GM12878 (cell line): ENCODE data around the gene ATP6V0A4.
"Not testable (repeated sequence)": the region's sequence is repeated elsewhere in the genome, so short reads cannot be mapped to it uniquely, and the experiment has no call there.

Experiments used
- CEBPB ChIP-seq, 2 experiments: fragments of 150-350 bp in 1 of 2; IDR thresholded peaks; 2 replicates each; pipeline ENCODE4 v1.6.1; 2012 to 2014; ENCODE audit warnings: low read depth in 2 of 2, low read length in 2 of 2, borderline replicate concordance in 1 of 2, inconsistent platforms in 1 of 2
- ESRRA ChIP-seq: IDR thresholded peaks from 2 replicates; pipeline ENCODE4 v1.6.1; 2012; ENCODE audit warnings: mild to moderate bottlenecking, low read length, improper control_type of control experiment
- GATAD2B ChIP-seq: fragments of 450-650 bp; conservative IDR thresholded peaks from 2 replicates; pipeline ENCODE4 v1.6.1; 2017; ENCODE audit warnings: low read depth, mild to moderate bottlenecking, moderate library complexity
- HDAC6 ChIP-seq: fragments of 200-600 bp; sonication (generic); IDR thresholded peaks from one replicate; pipeline ENCODE4 v1.8.0; 2017; ENCODE audit warnings: antibody characterized with exemption; ENCODE audit not compliant: unreplicated experiment
- POLR2A ChIP-seq: IDR thresholded peaks from 2 replicates; pipeline ENCODE4 v1.6.1; 2011; ENCODE audit warnings: low read depth, mild to moderate bottlenecking, low read length
- RAD51 ChIP-seq: fragments of 450-650 bp; IDR thresholded peaks from 2 replicates; pipeline ENCODE4 v1.6.1; 2016; ENCODE audit warnings: moderate library complexity, mild to moderate bottlenecking, inconsistent platforms
- SMARCA5 ChIP-seq: fragments of 450-650 bp; IDR thresholded peaks from 2 replicates; pipeline ENCODE4 v1.6.1; 2017; ENCODE audit warnings: mild to moderate bottlenecking
- TCF7 ChIP-seq: IDR thresholded peaks from 2 replicates; pipeline ENCODE4 v1.6.1; 2014; ENCODE audit warnings: antibody characterized with exemption, borderline replicate concordance
- YY1 ChIP-seq: IDR thresholded peaks from 2 replicates; pipeline ENCODE4 v1.6.1; 2011; ENCODE audit warnings: low read depth, mild to moderate bottlenecking, low read length
- TF ChIP-seq, protein P1 (sequence below), 3 experiments: IDR thresholded peaks in 2 of 3; conservative IDR thresholded peaks in 1 of 3; 2 replicates each; pipeline ENCODE4 v1.5.1; 2011; ENCODE audit warnings: low read depth in 3 of 3, low read length in 3 of 3, mild to moderate bottlenecking in 3 of 3, control low read depth in 2 of 3, moderate library complexity in 2 of 3, inconsistent platforms in 1 of 3, mixed read lengths in 1 of 3; ENCODE audit not compliant: control insufficient read depth in 2 of 3, insufficient read depth in 1 of 3; ENCODE audit errors: extremely low read depth in 1 of 3

DNA sequence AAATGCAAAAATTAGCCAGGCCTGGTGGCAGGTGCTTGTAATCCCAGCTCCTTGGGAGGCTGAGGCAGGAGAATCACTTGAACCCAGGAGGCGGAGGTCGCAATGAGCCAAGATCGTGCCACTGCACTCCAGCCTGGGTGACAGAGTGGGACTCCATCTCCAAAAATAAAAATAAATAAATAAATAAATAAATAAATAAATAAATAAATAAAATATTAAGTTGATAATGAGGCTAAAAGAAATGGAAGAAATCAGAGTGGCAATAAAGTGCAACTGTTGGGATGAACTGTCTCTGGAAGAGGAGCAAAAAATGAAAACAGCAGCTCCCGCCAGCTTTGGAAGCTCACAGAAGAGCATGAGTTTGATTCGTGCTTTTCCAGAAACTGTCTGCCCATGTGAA lies 66.3 kb downstream of the ATP6V0A4 start:
- TF ChIP-seq RAD51; POLR2A; GATAD2B; TCF7; SMARCA5; HDAC6; ESRRA; CEBPB (IDR thresholded peaks at IDR 0.05; ENCODE audit: borderline replicate concordance in 1 of 2, low read depth in 2 of 2, low read length in 2 of 2); YY1: not testable (repeated sequence)
- TF ChIP-seq, protein P1, sequence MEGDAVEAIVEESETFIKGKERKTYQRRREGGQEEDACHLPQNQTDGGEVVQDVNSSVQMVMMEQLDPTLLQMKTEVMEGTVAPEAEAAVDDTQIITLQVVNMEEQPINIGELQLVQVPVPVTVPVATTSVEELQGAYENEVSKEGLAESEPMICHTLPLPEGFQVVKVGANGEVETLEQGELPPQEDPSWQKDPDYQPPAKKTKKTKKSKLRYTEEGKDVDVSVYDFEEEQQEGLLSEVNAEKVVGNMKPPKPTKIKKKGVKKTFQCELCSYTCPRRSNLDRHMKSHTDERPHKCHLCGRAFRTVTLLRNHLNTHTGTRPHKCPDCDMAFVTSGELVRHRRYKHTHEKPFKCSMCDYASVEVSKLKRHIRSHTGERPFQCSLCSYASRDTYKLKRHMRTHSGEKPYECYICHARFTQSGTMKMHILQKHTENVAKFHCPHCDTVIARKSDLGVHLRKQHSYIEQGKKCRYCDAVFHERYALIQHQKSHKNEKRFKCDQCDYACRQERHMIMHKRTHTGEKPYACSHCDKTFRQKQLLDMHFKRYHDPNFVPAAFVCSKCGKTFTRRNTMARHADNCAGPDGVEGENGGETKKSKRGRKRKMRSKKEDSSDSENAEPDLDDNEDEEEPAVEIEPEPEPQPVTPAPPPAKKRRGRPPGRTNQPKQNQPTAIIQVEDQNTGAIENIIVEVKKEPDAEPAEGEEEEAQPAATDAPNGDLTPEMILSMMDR (IDR thresholded peaks at IDR 0.05 in 2 of 3, conservative IDR thresholded peaks at IDR 0.05 in 1 of 3; ENCODE audit: control insufficient read depth in 2 of 3, extremely low read depth in 1 of 3, insufficient read depth in 1 of 3, low read depth in 3 of 3, low read length in 3 of 3) = not testable (repeated sequence)
